Sigmoid colon (tissue), 7 donors: ENCODE measurements around the gene RASSF8. TPM values are rescaled to one million over a fixed set of nuclear protein-coding genes. Genes with fewer than 3 reads are reported as not detected.
A peak's percentile ranks its signal among the peaks of the same experiment; 100 is the strongest.

Source experiments
- DNase-seq: peaks from one replicate; pipeline ENCODE4 v3.0.0-alpha.2; 2019
- H3K27ac ChIP-seq, 4 donors: fragments of 200-600 bp; sonication (generic); one replicate each; pipeline ENCODE4 v1.5.1; 2016 to 2019; ENCODE audit warnings: mild to moderate bottlenecking in 1 of 4
- H3K27me3 ChIP-seq, 3 donors: fragments of 200-600 bp; sonication (generic); one replicate each; pipeline ENCODE4 v1.5.1; 2019; ENCODE audit warnings: mild to moderate bottlenecking in 1 of 3
- H3K36me3 ChIP-seq, 4 donors: fragments of 200-600 bp; sonication (generic); one replicate each; pipeline ENCODE4 v1.5.1; 2016 to 2019
- H3K4me1 ChIP-seq, 4 donors: fragments of 200-600 bp; sonication (generic); one replicate each; pipeline ENCODE4 v1.5.1; 2017 to 2019
- H3K4me3 ChIP-seq, 4 donors: fragments of 200-600 bp; sonication (generic); one replicate each; pipeline ENCODE4 v1.5.1; 2017 to 2019; ENCODE audit warnings: mild to moderate bottlenecking in 2 of 4, moderate library complexity in 1 of 4
- H3K9me3 ChIP-seq, 4 donors: fragments of 200-600 bp in 3 of 4; sonication (generic) in 3 of 4; one replicate each; pipeline versions ENCODE4 v1.5.1 to v1.6.1; 2013 to 2019
- CTCF ChIP-seq, 4 experiments: fragments of 450-650 bp in 3 of 4; fragments of 200-600 bp in 1 of 4; IDR thresholded peaks; one replicate each; pipeline ENCODE4 v1.5.1; 2016 to 2019; ENCODE audit warnings: antibody characterized with exemption in 4 of 4, mild to moderate bottlenecking in 3 of 4, moderate library complexity in 2 of 4
- EP300 ChIP-seq, 4 donors: sonication (generic); formaldehyde crosslinking; IDR thresholded peaks; one replicate each; pipeline ENCODE4 v1.6.1; 2017; ENCODE audit warnings: antibody characterized with exemption in 4 of 4
- POLR2A ChIP-seq, 2 donors: fragments of 450-650 bp; IDR thresholded peaks; one replicate each; pipeline ENCODE4 v1.6.1; 2016; ENCODE audit warnings: antibody characterized with exemption in 2 of 2, mild to moderate bottlenecking in 2 of 2, moderate library complexity in 2 of 2
- POLR2AphosphoS5 ChIP-seq, 4 donors: sonication (generic); formaldehyde crosslinking; IDR thresholded peaks; one replicate each; pipeline ENCODE4 v1.6.1; 2017; ENCODE audit warnings: antibody characterized with exemption in 4 of 4
- WGBS, 2 donors: extraction: QIAGEN DNeasy Blood & Tissue Kit; methylation state at CpG; one replicate each; pipeline ENCODE4 v1.1.7; 2013; 5-methylcytosine and 5-hydroxymethylcytosine counted together
- intact Hi-C: fragments of 100-400 bp; cut with DNase I; formaldehyde crosslinking; loops from one replicate; pipeline ENCODE4 v1.15.1; 2023
- polyA plus RNA-seq, 3 donors: library from polyadenylated mRNA; stranded (reverse); fragments of 200-250 nt; gene quantifications; one replicate each; pipeline ENCODE4 v1.2.3, GENCODE V29; 2013
- total RNA-seq, 4 donors: library from RNA; depleted of rRNA; stranded (reverse); fragments of >200 nt; gene quantifications; one replicate each; pipeline ENCODE4 v1.1.0, GENCODE V29; 2016
- donor health status: healthy with polysubstance abuse.
- donor health status: Bipolar disorder and iron deficiency.
- donor health status: healthy.

Gene RASSF8
- total and polyA plus RNA-seq, 7 donors: 0.92 to 109 (median 74.0) TPM

- no peak for DNase-seq
- intact Hi-C loops: loop anchor here (2.0 kb wide), 1 partner anchor 13 kb away; no protein-coding TSS in a partner anchor
- H3K27ac ChIP-seq: peak overlapping the region; percentile 28 to 82 (median 69)
- no peaks in the 10 kb centered on the region for H3K9me3 ChIP-seq
- WGBS, 2 donors: 68 to 73% methylated on average over 6 of the region's 6 CpGs
- H3K4me3 ChIP-seq: no peak overlapping the region
- no peaks in the 10 kb centered on the region for H3K36me3 ChIP-seq
- TF ChIP-seq EP300 (IDR thresholded peaks at IDR 0.05) (no peak), POLR2AphosphoS5 (IDR thresholded peaks at IDR 0.05) (peak in 2 of 4 donors; percentile 33 to 52)
- no peaks in the 10 kb centered on the region for H3K27me3 ChIP-seq
- peaks cover 0 to 61% (median 58%) of the 10 kb centered on the region in 4 donors for H3K4me1 ChIP-seq
These were observed 38.9 kb downstream of the RASSF8 start for GRCh38 chr12:25997201-25997963.

GRCh38 chr12:26000898-26001297 is 42.4 kb downstream of the RASSF8 start:
- no peak overlapping the region for H3K27ac ChIP-seq
- no peaks in the 10 kb centered on the region for H3K9me3 ChIP-seq
- intact Hi-C loops: no loop called here
- H3K36me3 ChIP-seq: peaks cover 0 to 8% (median 0%) of the 10 kb centered on the region in 4 donors
- TF ChIP-seq POLR2A (IDR thresholded peaks at IDR 0.05) (no peak), EP300 (IDR thresholded peaks at IDR 0.05) (no peak), POLR2AphosphoS5 (IDR thresholded peaks at IDR 0.05) (no peak)
- DNase-seq: no peak
- H3K27me3 ChIP-seq: no peaks in the 10 kb centered on the region
- H3K4me1 ChIP-seq: peaks cover 0 to 27% (median 26%) of the 10 kb centered on the region in 4 donors
- WGBS, 2 donors: 85 to 88% methylated on average over 4 of the region's 4 CpGs
- no peak overlapping the region for H3K4me3 ChIP-seq

GRCh38 chr12:26001530-26001929 is 43.0 kb downstream of the RASSF8 start:
- Histone ChIP-seq H3K27me3 (no peaks in the 10 kb centered on the region), H3K9me3 (no peaks in the 10 kb centered on the region), H3K4me3 (no peak overlapping the region), H3K36me3 (peaks cover 0 to 8% (median 0%) of the 10 kb centered on the region in 4 donors), H3K4me1 (peaks cover 0 to 21% (median 20%) of the 10 kb centered on the region in 4 donors), H3K27ac (no peak overlapping the region)
- 76 to 77% methylated on average over 2 of the region's 2 CpGs for WGBS, 2 donors
- intact Hi-C loops: no loop called here
- DNase-seq: no peak
- no peak for TF ChIP-seq POLR2A (IDR thresholded peaks at IDR 0.05)
- no peak for TF ChIP-seq CTCF (IDR thresholded peaks at IDR 0.05)
- no peak for TF ChIP-seq POLR2AphosphoS5 (IDR thresholded peaks at IDR 0.05)
- no peak for TF ChIP-seq EP300 (IDR thresholded peaks at IDR 0.05)

- WGBS, 2 donors: 85 to 94% methylated on average over 1 of the region's 1 CpG
- Histone ChIP-seq H3K36me3 (peaks cover 0 to 8% (median 0%) of the 10 kb centered on the region in 4 donors), H3K4me3 (no peak overlapping the region), H3K27ac (no peak overlapping the region), H3K4me1 (peaks cover 0 to 17% (median 13%) of the 10 kb centered on the region in 4 donors), H3K9me3 (no peaks in the 10 kb centered on the region), H3K27me3 (no peaks in the 10 kb centered on the region)
- intact Hi-C loops: no loop called here
- DNase-seq: no peak
- TF ChIP-seq EP300 (IDR thresholded peaks at IDR 0.05) (no peak), POLR2A (IDR thresholded peaks at IDR 0.05) (no peak), CTCF (IDR thresholded peaks at IDR 0.05) (no peak), POLR2AphosphoS5 (IDR thresholded peaks at IDR 0.05) (no peak)
These were observed 44.6 kb downstream of the RASSF8 start for GRCh38 chr12:26003065-26003464.

- no peaks in the 10 kb centered on the region for H3K27me3 ChIP-seq
- peaks cover 0 to 56% (median 38%) of the 10 kb centered on the region in 4 donors for H3K4me1 ChIP-seq
- no peak for DNase-seq
- intact Hi-C loops: no loop called here
- WGBS, 2 donors: 74 to 81% methylated on average over 1 of the region's 1 CpG
- H3K27ac ChIP-seq: peak overlapping the region in 3 of 4 donors; percentile 6 to 48 (median 14)
- H3K9me3 ChIP-seq: no peaks in the 10 kb centered on the region
- H3K36me3 ChIP-seq: peaks cover 0 to 7% (median 0%) of the 10 kb centered on the region in 4 donors
- TF ChIP-seq CTCF (IDR thresholded peaks at IDR 0.05) (no peak), POLR2A (IDR thresholded peaks at IDR 0.05) (no peak), POLR2AphosphoS5 (IDR thresholded peaks at IDR 0.05) (no peak), EP300 (IDR thresholded peaks at IDR 0.05) (no peak)
- H3K4me3 ChIP-seq: no peak overlapping the region
These were observed 49.1 kb downstream of the RASSF8 start for GRCh38 chr12:26007566-26007965.
